ENCODE data around the gene ADM5. TPM values are rescaled to one million over a fixed set of nuclear protein-coding genes. Genes with fewer than 3 reads are reported as not detected.
A peak's percentile ranks its signal among the peaks of the same experiment; 100 is the strongest.

Gene ADM5
- polyA plus RNA-seq, 1 of the 3 experiments (the other 2 are of a cell fraction), result 1.3 TPM

DNA sequence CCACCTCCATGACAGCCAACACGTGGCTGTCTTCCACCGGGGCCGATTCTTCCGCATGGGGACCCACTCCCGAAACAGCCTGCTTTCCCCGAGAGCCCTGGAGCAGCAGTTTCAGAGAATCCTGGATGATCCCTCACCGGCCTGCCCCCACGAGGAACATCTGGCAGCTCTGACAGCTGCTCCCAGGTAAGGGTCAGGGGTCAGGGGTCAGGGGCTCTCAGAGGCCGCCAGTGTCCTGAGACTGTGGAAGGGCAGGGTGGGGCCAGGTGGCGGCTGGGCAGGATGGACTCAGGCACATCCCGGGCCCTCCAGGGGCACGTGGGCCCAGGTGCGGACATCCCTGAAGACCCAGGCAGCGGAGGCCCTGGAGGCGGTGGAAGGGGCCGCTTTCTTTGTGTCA lies 16.5 kb downstream of the ADM5 start (continued):
- TF ChIP-seq, protein P1, sequence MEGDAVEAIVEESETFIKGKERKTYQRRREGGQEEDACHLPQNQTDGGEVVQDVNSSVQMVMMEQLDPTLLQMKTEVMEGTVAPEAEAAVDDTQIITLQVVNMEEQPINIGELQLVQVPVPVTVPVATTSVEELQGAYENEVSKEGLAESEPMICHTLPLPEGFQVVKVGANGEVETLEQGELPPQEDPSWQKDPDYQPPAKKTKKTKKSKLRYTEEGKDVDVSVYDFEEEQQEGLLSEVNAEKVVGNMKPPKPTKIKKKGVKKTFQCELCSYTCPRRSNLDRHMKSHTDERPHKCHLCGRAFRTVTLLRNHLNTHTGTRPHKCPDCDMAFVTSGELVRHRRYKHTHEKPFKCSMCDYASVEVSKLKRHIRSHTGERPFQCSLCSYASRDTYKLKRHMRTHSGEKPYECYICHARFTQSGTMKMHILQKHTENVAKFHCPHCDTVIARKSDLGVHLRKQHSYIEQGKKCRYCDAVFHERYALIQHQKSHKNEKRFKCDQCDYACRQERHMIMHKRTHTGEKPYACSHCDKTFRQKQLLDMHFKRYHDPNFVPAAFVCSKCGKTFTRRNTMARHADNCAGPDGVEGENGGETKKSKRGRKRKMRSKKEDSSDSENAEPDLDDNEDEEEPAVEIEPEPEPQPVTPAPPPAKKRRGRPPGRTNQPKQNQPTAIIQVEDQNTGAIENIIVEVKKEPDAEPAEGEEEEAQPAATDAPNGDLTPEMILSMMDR (IDR thresholded peaks at IDR 0.05), result no peak

DNA sequence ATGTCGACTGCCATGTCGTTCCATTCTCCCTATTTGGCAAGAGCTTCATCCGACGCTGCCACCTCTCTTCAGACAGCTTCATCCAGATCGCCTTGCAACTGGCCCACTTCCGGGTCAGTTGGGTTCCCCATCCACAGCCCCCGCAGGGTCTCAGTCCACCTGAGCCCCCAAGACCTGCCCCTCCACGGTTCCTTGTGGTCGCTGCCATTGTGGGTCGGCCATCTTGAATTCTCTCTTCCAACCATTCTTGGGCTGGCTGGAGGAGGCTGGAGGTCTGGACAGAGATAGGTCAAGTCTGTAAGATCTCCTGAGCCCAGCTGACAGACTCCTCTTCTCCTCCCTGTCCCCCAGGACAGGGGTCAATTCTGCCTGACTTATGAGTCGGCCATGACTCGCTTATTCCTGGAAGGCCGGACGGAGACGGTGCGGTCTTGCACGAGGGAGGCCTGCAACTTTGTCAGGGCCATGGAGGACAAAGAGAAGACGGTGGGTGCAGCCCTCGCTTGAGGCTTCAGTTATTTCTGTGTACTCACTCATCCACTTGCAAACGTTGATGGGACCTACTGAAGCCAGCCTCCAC lies 21.1 kb downstream of the ADM5 start:
- Histone ChIP-seq H3K4me1 (ENCODE audit: control insufficient read depth in 1 of 2, insufficient read depth in 2 of 2, low read depth in 1 of 2, low read length in 1 of 2) (peaks cover 0 to 8% of the 10 kb centered on the region in 2 experiments; a peak in 1 of 4 replicates), H3K9me3 (no peaks in the 10 kb centered on the region), H3K4me2 (no peak overlapping the region), H3K79me2 (ENCODE audit: insufficient read depth) (no peaks in the 10 kb centered on the region), H3K9ac (no peak overlapping the region), H3F3A (replicated peaks; ENCODE audit: insufficient read depth) (peaks cover 7% of the 10 kb centered on the region), H3K36me3 (replicated peaks in 1 of 2; ENCODE audit: control insufficient read depth in 1 of 2, insufficient read depth in 2 of 2, low read length in 1 of 2) (peaks cover 5 to 24% of the 10 kb centered on the region in 2 experiments), H3K4me3 (ENCODE audit: low read depth in 2 of 2, low read length in 1 of 2) (no peak overlapping the region), H4K20me1 (ENCODE audit: insufficient read depth) (no peaks in the 10 kb centered on the region), H2AFZ (ENCODE audit: low read depth) (no peak overlapping the region), H3K9me2 (no peaks in the 10 kb centered on the region), H3K27ac (ENCODE audit: low read depth in 2 of 2, low read length in 1 of 2) (peak overlapping the region in 1 of 2 experiments; percentile 31; a peak in 1 of 4 replicates), H3K27me3 (ENCODE audit: insufficient read depth) (no peaks in the 10 kb centered on the region)
- ChIA-PET POLR2A (no interaction called here), CTCF (no interaction called here)
- 79% methylated on average over 20 of the region's 20 CpGs for WGBS (ENCODE audit: low lambda C conversion rate)
- TF ChIP-seq FOSL2 (IDR thresholded peaks at IDR 0.05; ENCODE audit: borderline replicate concordance, low read depth), result peak; percentile 64; the same call in 1 of the 2 replicates
- no peak for TF ChIP-seq TEAD4 (IDR thresholded peaks at IDR 0.05; ENCODE audit: borderline replicate concordance, insufficient read depth)
- no peak for TF ChIP-seq MXI1 (IDR thresholded peaks at IDR 0.05; ENCODE audit: low read depth, low read length)
- no peak for TF ChIP-seq GATA2 (CRISPR knock-in tag; IDR thresholded peaks at IDR 0.05)
- TF ChIP-seq, protein P1 (IDR thresholded peaks at IDR 0.05), result no peak
- TF ChIP-seq, protein P2, sequence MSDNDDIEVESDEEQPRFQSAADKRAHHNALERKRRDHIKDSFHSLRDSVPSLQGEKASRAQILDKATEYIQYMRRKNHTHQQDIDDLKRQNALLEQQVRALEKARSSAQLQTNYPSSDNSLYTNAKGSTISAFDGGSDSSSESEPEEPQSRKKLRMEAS (IDR thresholded peaks at IDR 0.05; ENCODE audit: low read depth), result peak; percentile 85
- no peak; the same call in 1 of the 2 replicates for TF ChIP-seq RXRA (IDR thresholded peaks at IDR 0.05; ENCODE audit: borderline replicate concordance, low read depth)
- TF ChIP-seq MEF2A (IDR thresholded peaks at IDR 0.05; ENCODE audit: borderline replicate concordance, low read depth), result no peak
- peak; percentile 20; the same call in 1 of the 2 replicates for TF ChIP-seq JUND (IDR thresholded peaks at IDR 0.05)
- no peak for DNase-seq
